Effector memory CD8-positive, alpha-beta T cell (primary cell): ENCODE measurements around the gene PHKG1.
"Not testable (repeated sequence)": the region's sequence is repeated elsewhere in the genome, so short reads cannot be mapped to it uniquely, and the experiment has no call there.

ENCODE experiments used
- ATAC-seq: fragments of 150-1000 bp; cut with Tn5 transposase; replicated peaks from 2 replicates; pipeline ENCODE4 v1.10.0; 2021; ENCODE audit warnings: mild to moderate bottlenecking, moderate library complexity
- DNase-seq, 3 experiments: peaks; one replicate each; pipeline ENCODE4 v3.0.0; 2021
- H3K27ac Mint-ChIP-seq, 2 donors: one replicate each; pipeline ENCODE4 v1.8.0; 2022; ENCODE audit warnings: mild to moderate bottlenecking in 2 of 2, mixed read lengths in 2 of 2, moderate library complexity in 2 of 2
- H3K27me3 Mint-ChIP-seq, 2 donors: one replicate each; pipeline ENCODE4 v1.8.0; 2022; ENCODE audit warnings: mixed read lengths in 2 of 2
- H3K36me3 Mint-ChIP-seq: one replicate; pipeline ENCODE4 v1.8.0; 2022; ENCODE audit warnings: mild to moderate bottlenecking, moderate library complexity, mixed read lengths; ENCODE audit not compliant: insufficient read depth
- H3K4me1 Mint-ChIP-seq, 2 donors: one replicate each; pipeline ENCODE4 v1.8.0; 2022; ENCODE audit warnings: low read depth in 2 of 2, mixed read lengths in 2 of 2
- H3K4me3 Mint-ChIP-seq, 2 donors: one replicate each; pipeline ENCODE4 v1.8.0; 2022; ENCODE audit warnings: mild to moderate bottlenecking in 2 of 2, mixed read lengths in 2 of 2, moderate library complexity in 2 of 2
- H3K9me3 Mint-ChIP-seq, 2 donors: one replicate each; pipeline ENCODE4 v1.8.0; 2022; ENCODE audit warnings: mixed read lengths in 2 of 2

The PHKG1 gene

DNA sequence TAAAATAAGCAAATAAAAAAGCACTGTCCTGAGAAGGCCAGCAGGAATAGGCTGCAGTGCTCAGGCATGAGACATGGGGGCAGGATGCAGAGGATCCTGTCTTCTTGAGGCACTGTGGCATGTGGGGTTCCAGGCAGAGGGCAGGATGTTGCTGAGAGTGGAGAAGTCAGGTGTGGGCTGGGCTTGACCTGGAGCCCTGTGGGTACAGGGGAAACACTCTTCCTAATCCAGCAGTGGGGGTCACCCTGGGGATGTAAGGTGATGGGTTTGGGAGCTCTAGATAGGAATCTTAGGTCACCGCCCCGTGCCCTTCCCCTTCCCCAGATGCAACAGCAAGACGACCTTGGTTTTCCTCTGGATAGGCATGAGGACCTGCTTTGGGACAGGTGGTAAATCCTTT lies 15.1 kb downstream of the PHKG1 start:
- H3K36me3 Mint-ChIP-seq, result peaks cover 29% of the 10 kb centered on the region
- H3K4me1 Mint-ChIP-seq, result peaks cover 4 to 5% of the 10 kb centered on the region in 2 donors
- DNase-seq, result no peak
- H3K4me3 Mint-ChIP-seq, result no peak overlapping the region
- no peak for ATAC-seq
- H3K27ac Mint-ChIP-seq, result no peak overlapping the region
- H3K27me3 Mint-ChIP-seq, result no peaks in the 10 kb centered on the region
- H3K9me3 Mint-ChIP-seq, result no peaks in the 10 kb centered on the region

DNA sequence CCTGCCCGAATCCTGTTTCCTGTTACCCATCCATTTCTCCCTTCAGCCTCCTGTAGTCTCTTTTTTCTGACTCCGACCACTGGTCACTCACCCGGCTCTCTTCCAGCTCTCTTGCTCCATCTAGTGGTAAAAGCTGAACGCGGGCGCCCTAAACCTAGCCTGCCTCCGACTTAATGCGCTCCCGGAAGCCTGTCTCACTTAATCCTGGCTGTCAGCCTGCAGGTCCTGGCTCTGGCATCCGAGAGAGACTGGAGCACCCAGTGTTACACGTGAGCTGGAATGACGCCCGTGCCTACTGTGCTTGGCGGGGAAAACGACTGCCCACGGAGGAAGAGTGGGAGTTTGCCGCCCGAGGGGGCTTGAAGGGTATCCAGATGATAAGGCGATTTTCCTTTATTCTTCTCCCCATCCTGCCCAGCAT lies 18.4 kb downstream of the PHKG1 start:
- DNase-seq (peak; percentile 57 to 71 (median 69)), ATAC-seq (peak; percentile 93)
- Mint-ChIP-seq H3K27ac (no peak overlapping the region), H3K4me3 (no peak overlapping the region), H3K9me3 (no peaks in the 10 kb centered on the region), H3K27me3 (no peaks in the 10 kb centered on the region), H3K4me1 (peaks cover 4 to 5% of the 10 kb centered on the region in 2 donors), H3K36me3 (peaks cover 44% of the 10 kb centered on the region)

- ATAC-seq, H3K4me3 Mint-ChIP-seq, H3K27me3 Mint-ChIP-seq, H3K9me3 Mint-ChIP-seq, H3K27ac Mint-ChIP-seq, DNase-seq: not testable (repeated sequence)
- Mint-ChIP-seq H3K36me3 (peaks cover 73% of the 10 kb centered on the region), H3K4me1 (peaks cover 18 to 29% of the 10 kb centered on the region in 2 donors)
Measured at GRCh38 chr7:56066376-56066775, 26.4 kb downstream of the PHKG1 start.

GRCh38 chr7:56063882-56064625 lies 28.7 kb downstream of the PHKG1 start, which contains the start of gene SUMF2:
TSS of gene SUMF2 (plus strand) at chr7:56064286. CDS start at chr7:56064312, 26 bp downstream.
- Mint-ChIP-seq H3K4me3 (peak within 1 kb of the TSS; percentile 87 to 92), H3K27me3 (no peaks in the 10 kb centered on the region), H3K4me1 (peaks cover 18 to 29% of the 10 kb centered on the region in 2 donors), H3K9me3 (no peaks in the 10 kb centered on the region), H3K36me3 (peaks cover 75% of the 10 kb centered on the region), H3K27ac (peak within 1 kb of the TSS; percentile 95 to 97)
- ATAC-seq (peak; percentile 89), DNase-seq (peak; percentile 85 to 87 (median 86))

GRCh38 chr7:56063500-56063881 lies 29.3 kb downstream of the PHKG1 start:
- peaks cover 75% of the 10 kb centered on the region for H3K36me3 Mint-ChIP-seq
- no peaks in the 10 kb centered on the region for H3K9me3 Mint-ChIP-seq
- H3K27ac Mint-ChIP-seq, result peak overlapping the region; percentile 95 to 97
- H3K27me3 Mint-ChIP-seq, result no peaks in the 10 kb centered on the region
- H3K4me3 Mint-ChIP-seq, result peak overlapping the region; percentile 87 to 92
- DNase-seq (no peak), ATAC-seq (no peak)
- H3K4me1 Mint-ChIP-seq, result peaks cover 18 to 24% of the 10 kb centered on the region in 2 donors

DNA sequence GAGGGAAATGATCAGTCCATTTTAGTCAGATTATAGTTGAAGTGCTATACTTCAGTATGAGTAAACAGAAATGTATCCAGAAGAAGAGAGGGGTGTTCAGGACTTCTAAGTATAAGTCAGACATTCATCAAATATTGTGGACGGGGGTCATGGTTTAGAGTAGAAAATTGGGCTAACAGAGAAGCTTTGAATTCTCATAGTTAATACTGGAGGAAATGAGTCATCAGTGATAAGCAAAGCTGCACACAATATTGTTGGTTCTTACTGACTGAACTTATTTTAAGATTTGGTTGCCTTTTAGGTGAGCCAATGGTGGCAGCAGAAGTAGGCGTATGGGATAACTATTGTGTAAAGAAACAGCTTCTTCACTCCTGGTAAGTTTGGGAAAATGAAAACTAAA lies 30.4 kb downstream of the PHKG1 start:
- H3K4me3 Mint-ChIP-seq, result peak overlapping the region in 1 of 2 donors; percentile 3
- DNase-seq (no peak), ATAC-seq (no peak)
- H3K9me3 Mint-ChIP-seq, result no peaks in the 10 kb centered on the region
- H3K27ac Mint-ChIP-seq, result peak overlapping the region in 1 of 2 donors; percentile 42
- H3K27me3 Mint-ChIP-seq, result no peaks in the 10 kb centered on the region
- peaks cover 77% of the 10 kb centered on the region for H3K36me3 Mint-ChIP-seq
- peaks cover 18 to 24% of the 10 kb centered on the region in 2 donors for H3K4me1 Mint-ChIP-seq

DNA sequence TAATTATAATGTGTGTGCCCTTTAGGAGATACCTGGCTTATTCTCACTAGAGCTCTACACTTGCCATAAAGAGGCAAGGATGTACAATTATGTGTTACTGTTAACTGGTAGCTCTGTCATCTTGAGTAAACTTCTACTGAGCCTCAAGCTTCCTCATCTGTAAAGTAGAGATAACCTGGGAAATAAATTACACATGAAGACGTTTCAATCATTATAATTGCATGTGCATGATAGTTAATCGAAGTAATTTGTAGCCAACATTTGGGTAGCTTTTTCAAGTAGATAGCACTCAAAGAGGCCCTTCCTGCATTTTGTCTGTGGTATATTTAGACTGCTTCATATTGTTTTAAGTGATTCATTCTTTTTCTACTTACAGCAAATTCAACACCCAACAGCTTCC lies 38.8 kb downstream of the PHKG1 start:
- H3K36me3 Mint-ChIP-seq, result peaks cover 58% of the 10 kb centered on the region
- no peak overlapping the region for H3K4me3 Mint-ChIP-seq
- DNase-seq (no peak), ATAC-seq (no peak)
- no peaks in the 10 kb centered on the region for H3K27me3 Mint-ChIP-seq
- peaks cover 11 to 22% of the 10 kb centered on the region in 2 donors for H3K4me1 Mint-ChIP-seq
- H3K9me3 Mint-ChIP-seq, result no peaks in the 10 kb centered on the region
- H3K27ac Mint-ChIP-seq, result no peak overlapping the region

DNA sequence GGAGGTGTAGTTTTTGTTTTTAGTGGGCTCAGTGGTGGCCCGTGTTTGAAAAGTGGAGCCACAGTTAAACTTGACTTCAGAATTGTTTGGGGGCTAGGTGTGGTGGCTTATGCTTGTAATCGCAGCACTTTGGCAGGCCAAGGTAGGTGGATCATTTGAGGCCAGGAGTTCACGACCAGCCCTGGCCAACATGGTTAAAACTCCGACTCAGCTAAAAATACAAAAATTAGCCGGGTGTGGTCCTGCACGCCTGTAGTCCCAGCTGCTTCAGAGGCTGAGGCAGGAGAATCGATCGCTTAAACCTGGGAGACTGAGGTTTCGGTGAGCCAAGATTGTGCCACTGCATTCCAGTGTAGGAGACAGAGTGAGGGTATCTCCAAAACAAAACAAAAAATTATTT lies 39.4 kb downstream of the PHKG1 start:
- peak overlapping the region in 1 of 2 donors; percentile 85 for H3K27ac Mint-ChIP-seq
- no peaks in the 10 kb centered on the region for H3K9me3 Mint-ChIP-seq
- ATAC-seq (no peak), DNase-seq (no peak)
- peaks cover 52% of the 10 kb centered on the region for H3K36me3 Mint-ChIP-seq
- no peaks in the 10 kb centered on the region for H3K27me3 Mint-ChIP-seq
- H3K4me3 Mint-ChIP-seq, result peak overlapping the region in 1 of 2 donors; percentile 93
- peaks cover 11 to 22% of the 10 kb centered on the region in 2 donors for H3K4me1 Mint-ChIP-seq

- Mint-ChIP-seq H3K27me3 (no peaks in the 10 kb centered on the region), H3K4me1 (peaks cover 11 to 22% of the 10 kb centered on the region in 2 donors), H3K36me3 (peaks cover 33% of the 10 kb centered on the region), H3K4me3 (peak within 1 kb of the TSS; percentile 84 to 93), H3K9me3 (no peaks in the 10 kb centered on the region), H3K27ac (peak within 1 kb of the TSS; percentile 85 to 95)
- DNase-seq (peak; percentile 75 to 78 (median 78)), ATAC-seq (peak; percentile 90)
Measured at GRCh38 chr7:56051339-56052191, 41.2 kb downstream of the PHKG1 start, which contains the start of the genes CCT6A and PSPH. TSS of gene CCT6A (plus strand) at chr7:56051765. CDS start at chr7:56051849, 84 bp downstream. TSS of gene PSPH (minus strand) at chr7:56051444. CDS start at chr7:56021212, 30,232 bp downstream.

DNA sequence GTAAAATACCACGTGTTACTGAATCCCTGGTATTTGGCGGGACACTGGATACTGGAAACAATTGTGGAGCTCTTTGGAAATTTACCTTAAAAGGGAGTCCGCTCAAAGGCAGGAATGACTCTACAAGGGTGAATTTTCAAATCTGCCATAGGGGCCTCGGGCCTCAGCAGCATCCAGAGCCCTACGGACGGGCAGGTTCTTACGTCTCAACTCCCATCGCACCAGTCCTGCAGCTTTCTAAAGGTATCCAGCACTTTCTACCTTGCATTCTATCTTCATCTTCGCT lies 41.8 kb downstream of the PHKG1 start:
- peak overlapping the region; percentile 84 to 93 for H3K4me3 Mint-ChIP-seq
- no peaks in the 10 kb centered on the region for H3K9me3 Mint-ChIP-seq
- DNase-seq (no peak), ATAC-seq (no peak)
- peaks cover 11 to 22% of the 10 kb centered on the region in 2 donors for H3K4me1 Mint-ChIP-seq
- peak overlapping the region; percentile 85 to 95 for H3K27ac Mint-ChIP-seq
- H3K27me3 Mint-ChIP-seq, result no peaks in the 10 kb centered on the region
- H3K36me3 Mint-ChIP-seq, result peaks cover 28% of the 10 kb centered on the region

GRCh38 chr7:56048763-56049162 lies 44.0 kb downstream of the PHKG1 start:
- H3K9me3 Mint-ChIP-seq, H3K4me3 Mint-ChIP-seq, H3K27me3 Mint-ChIP-seq, H3K27ac Mint-ChIP-seq, DNase-seq, ATAC-seq: not testable (repeated sequence)
- peaks cover 14% of the 10 kb centered on the region for H3K36me3 Mint-ChIP-seq
- peaks cover 11 to 19% of the 10 kb centered on the region in 2 donors for H3K4me1 Mint-ChIP-seq

GRCh38 chr7:56048245-56048644 lies 44.5 kb downstream of the PHKG1 start:
- Mint-ChIP-seq H3K9me3 (no peaks in the 10 kb centered on the region), H3K27me3 (no peaks in the 10 kb centered on the region), H3K36me3 (peaks cover 14% of the 10 kb centered on the region), H3K4me3 (no peak overlapping the region), H3K4me1 (peaks cover 7 to 18% of the 10 kb centered on the region in 2 donors), H3K27ac (no peak overlapping the region)
- ATAC-seq (no peak), DNase-seq (no peak)

- Mint-ChIP-seq H3K4me1 (peaks cover 7 to 18% of the 10 kb centered on the region in 2 donors), H3K36me3 (peaks cover 10% of the 10 kb centered on the region)
- not testable (repeated sequence) for H3K9me3 Mint-ChIP-seq, ATAC-seq, DNase-seq, H3K27ac Mint-ChIP-seq, H3K27me3 Mint-ChIP-seq, H3K4me3 Mint-ChIP-seq
Measured at GRCh38 chr7:56047446-56048116, 45.2 kb downstream of the PHKG1 start.
